Tibial nerve (tissue), 4 donors: Measurements from ENCODE around the gene ERCC1.

Experiments used
- CTCF ChIP-seq, 5 experiments: fragments of 200-600 bp in 3 of 5; fragments of 450-650 bp in 2 of 5; sonication (generic) in 3 of 5; IDR thresholded peaks; one replicate each; pipeline ENCODE4 v1.5.1; 2016 to 2019; ENCODE audit warnings: antibody characterized with exemption in 5 of 5, mild to moderate bottlenecking in 3 of 5, moderate library complexity in 2 of 5
- EP300 ChIP-seq, 2 donors: sonication (generic); formaldehyde crosslinking; IDR thresholded peaks; one replicate each; pipeline ENCODE4 v1.6.1; 2017; ENCODE audit warnings: antibody characterized with exemption in 2 of 2, mild to moderate bottlenecking in 1 of 2
- POLR2A ChIP-seq, 2 donors: fragments of 450-650 bp; IDR thresholded peaks; one replicate each; pipeline ENCODE4 v1.6.1; 2017; ENCODE audit warnings: antibody characterized with exemption in 2 of 2, mild to moderate bottlenecking in 2 of 2, moderate library complexity in 2 of 2

GRCh38 chr19:45423589-45424190 lies at the start of gene ERCC1:
- TF ChIP-seq CTCF (IDR thresholded peaks at IDR 0.05) (no peak), POLR2A (IDR thresholded peaks at IDR 0.05) (peak in 1 of 2 donors; percentile 60), EP300 (IDR thresholded peaks at IDR 0.05) (peak in 1 of 2 donors; percentile 26)
